ENCODE measurements around the gene CISH.

Gene CISH

GRCh38 chr3:50637011-50637410 lies 25.4 kb upstream of the CISH start:
- H3K4me1 ChIP-seq (ENCODE audit: control insufficient read depth, insufficient read depth, low read length) = peaks cover 26% of the 10 kb centered on the region
- no peak overlapping the region for H3K27ac ChIP-seq (ENCODE audit: low read depth, low read length)

GRCh38 chr3:50635066-50635465 lies 23.5 kb upstream of the CISH start:
- no peaks in the 10 kb centered on the region for H3K27me3 ChIP-seq (ENCODE audit: control insufficient read depth, insufficient read depth, low read length)
- no peak overlapping the region for H3K4me3 ChIP-seq (ENCODE audit: low read depth, low read length)
- no peaks in the 10 kb centered on the region for H3K9me3 ChIP-seq (ENCODE audit: control insufficient read depth, insufficient read depth, low read depth, low read length)
- H3K27ac ChIP-seq (ENCODE audit: low read depth, low read length) = no peak overlapping the region
- peaks cover 18% of the 10 kb centered on the region for H3K4me1 ChIP-seq (ENCODE audit: control insufficient read depth, insufficient read depth, low read length)
- no peaks in the 10 kb centered on the region for H3K36me3 ChIP-seq (ENCODE audit: control insufficient read depth, insufficient read depth, low read length)
- no peak overlapping the region for H3K9ac ChIP-seq (ENCODE audit: low read length)

More at GRCh38 chr3:50637011-50637410, 25.4 kb upstream of the CISH start:
- H3K4me3 ChIP-seq (ENCODE audit: low read depth, low read length) = no peak overlapping the region
- H3K9ac ChIP-seq (ENCODE audit: low read length) = no peak overlapping the region
- peaks cover 14% of the 10 kb centered on the region for H3K36me3 ChIP-seq (ENCODE audit: control insufficient read depth, insufficient read depth, low read length)
- H3K9me3 ChIP-seq (ENCODE audit: control insufficient read depth, insufficient read depth, low read depth, low read length) = no peaks in the 10 kb centered on the region
- no peaks in the 10 kb centered on the region for H3K27me3 ChIP-seq (ENCODE audit: control insufficient read depth, insufficient read depth, low read length)

DNA sequence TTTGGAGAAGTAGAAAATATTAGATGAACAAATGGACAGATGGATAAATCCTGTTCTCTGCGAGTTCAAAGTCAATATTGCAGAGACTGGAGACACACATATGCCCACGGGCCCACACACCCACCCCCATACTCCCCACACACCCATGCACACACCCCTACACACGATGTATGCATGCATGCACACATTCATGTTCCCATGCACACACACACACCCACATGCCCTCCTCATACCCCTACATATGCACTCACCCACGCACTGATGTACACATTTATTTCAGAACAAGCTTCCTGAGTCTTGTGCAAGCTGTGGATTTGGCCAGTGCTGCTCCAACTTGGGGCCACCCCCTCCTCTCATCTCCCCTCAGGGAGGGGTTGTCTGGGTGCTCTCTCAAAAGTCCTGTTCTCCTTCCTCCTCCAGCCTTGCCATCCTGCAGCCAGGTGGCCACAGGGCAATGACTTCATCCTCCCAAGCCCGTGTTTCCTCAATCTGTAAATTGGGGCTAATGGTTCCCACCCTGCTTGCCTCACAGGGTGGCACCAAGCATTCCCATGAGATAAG lies 21.7 kb upstream of the CISH start:
- no peaks in the 10 kb centered on the region for H3K9me3 ChIP-seq (ENCODE audit: control insufficient read depth, insufficient read depth, low read depth, low read length)
- no peaks in the 10 kb centered on the region for H3K36me3 ChIP-seq (ENCODE audit: control insufficient read depth, insufficient read depth, low read length)
- peaks cover 19% of the 10 kb centered on the region for H3K4me1 ChIP-seq (ENCODE audit: control insufficient read depth, insufficient read depth, low read length)
- H3K27ac ChIP-seq (ENCODE audit: low read depth, low read length) = no peak overlapping the region
- H3K27me3 ChIP-seq (ENCODE audit: control insufficient read depth, insufficient read depth, low read length) = no peaks in the 10 kb centered on the region
- H3K4me3 ChIP-seq (ENCODE audit: low read depth, low read length) = no peak overlapping the region
- H3K9ac ChIP-seq (ENCODE audit: low read length) = no peak overlapping the region

DNA sequence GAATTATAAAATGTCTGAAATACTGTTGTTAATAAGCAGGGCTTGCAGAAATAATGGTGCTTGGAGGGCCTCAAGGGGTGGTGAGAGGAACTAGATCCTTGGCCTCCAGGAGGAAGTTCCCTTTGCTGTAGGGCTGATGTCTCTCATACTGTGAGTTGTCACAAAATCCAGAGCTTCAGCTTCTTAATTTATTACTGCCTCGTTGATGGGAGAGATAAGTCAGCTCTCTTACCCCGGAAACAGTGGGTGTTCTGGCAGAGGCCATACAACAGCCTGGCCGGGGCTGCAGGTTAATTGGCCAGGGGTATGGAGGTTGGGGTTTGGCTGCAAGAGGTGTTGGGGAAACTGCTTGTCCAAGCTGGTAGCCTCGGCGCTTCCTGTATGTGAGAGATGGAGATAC lies 20.9 kb upstream of the CISH start:
- Histone ChIP-seq H3K4me3 (ENCODE audit: low read depth, low read length) (no peak overlapping the region), H3K36me3 (ENCODE audit: control insufficient read depth, insufficient read depth, low read length) (no peaks in the 10 kb centered on the region), H3K9ac (ENCODE audit: low read length) (no peak overlapping the region), H3K27me3 (ENCODE audit: control insufficient read depth, insufficient read depth, low read length) (no peaks in the 10 kb centered on the region), H3K9me3 (ENCODE audit: control insufficient read depth, insufficient read depth, low read depth, low read length) (no peaks in the 10 kb centered on the region), H3K27ac (ENCODE audit: low read depth, low read length) (no peak overlapping the region), H3K4me1 (ENCODE audit: control insufficient read depth, insufficient read depth, low read length) (peaks cover 21% of the 10 kb centered on the region)

DNA sequence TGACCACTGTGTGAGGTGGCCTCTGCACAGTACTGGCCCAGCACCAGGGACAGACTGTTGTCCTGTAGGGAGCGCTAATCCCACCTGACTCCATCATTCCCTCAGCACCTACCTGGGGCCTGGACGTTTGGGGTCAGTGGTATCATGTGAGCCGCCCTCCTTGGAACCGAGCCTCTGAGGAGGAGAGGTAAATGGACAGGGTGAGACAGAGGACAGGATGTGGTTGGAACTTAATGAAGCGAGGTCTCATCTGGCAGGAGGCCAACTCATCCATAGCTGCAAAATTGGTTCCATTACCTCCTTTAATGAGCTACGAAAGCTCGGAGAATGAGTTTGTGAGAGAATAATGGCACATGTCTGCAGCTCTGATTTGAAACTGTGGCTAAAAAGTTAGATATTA lies 19.3 kb upstream of the CISH start:
- Histone ChIP-seq H3K9me3 (ENCODE audit: control insufficient read depth, insufficient read depth, low read depth, low read length) (no peaks in the 10 kb centered on the region), H3K4me3 (ENCODE audit: low read depth, low read length) (no peak overlapping the region), H3K36me3 (ENCODE audit: control insufficient read depth, insufficient read depth, low read length) (no peaks in the 10 kb centered on the region), H3K9ac (ENCODE audit: low read length) (no peak overlapping the region), H3K27me3 (ENCODE audit: control insufficient read depth, insufficient read depth, low read length) (no peaks in the 10 kb centered on the region), H3K4me1 (ENCODE audit: control insufficient read depth, insufficient read depth, low read length) (peaks cover 21% of the 10 kb centered on the region), H3K27ac (ENCODE audit: low read depth, low read length) (no peak overlapping the region)

- Histone ChIP-seq H3K9ac (ENCODE audit: low read length) (no peak overlapping the region), H3K9me3 (ENCODE audit: control insufficient read depth, insufficient read depth, low read depth, low read length) (no peaks in the 10 kb centered on the region), H3K4me3 (ENCODE audit: low read depth, low read length) (no peak overlapping the region), H3K27me3 (ENCODE audit: control insufficient read depth, insufficient read depth, low read length) (no peaks in the 10 kb centered on the region), H3K27ac (ENCODE audit: low read depth, low read length) (no peak overlapping the region), H3K4me1 (ENCODE audit: control insufficient read depth, insufficient read depth, low read length) (peaks cover 26% of the 10 kb centered on the region), H3K36me3 (ENCODE audit: control insufficient read depth, insufficient read depth, low read length) (no peaks in the 10 kb centered on the region)
Measured at GRCh38 chr3:50630394-50630793, 18.8 kb upstream of the CISH start.

- H3K4me1 ChIP-seq (ENCODE audit: control insufficient read depth, insufficient read depth, low read length) = peaks cover 40% of the 10 kb centered on the region
- H3K9ac ChIP-seq (ENCODE audit: low read length) = no peak overlapping the region
Measured at GRCh38 chr3:50628601-50629000, 17.0 kb upstream of the CISH start.

GRCh38 chr3:50627407-50628051 lies 16.0 kb upstream of the CISH start:
- Histone ChIP-seq H3K27ac (ENCODE audit: low read depth, low read length) (no peak overlapping the region), H3K4me1 (ENCODE audit: control insufficient read depth, insufficient read depth, low read length) (peaks cover 47% of the 10 kb centered on the region), H3K9ac (ENCODE audit: low read length) (no peak overlapping the region)

More at GRCh38 chr3:50628601-50629000, 17.0 kb upstream of the CISH start:
- Histone ChIP-seq H3K27ac (ENCODE audit: low read depth, low read length) (no peak overlapping the region), H3K36me3 (ENCODE audit: control insufficient read depth, insufficient read depth, low read length) (no peaks in the 10 kb centered on the region), H3K9me3 (ENCODE audit: control insufficient read depth, insufficient read depth, low read depth, low read length) (no peaks in the 10 kb centered on the region), H3K4me3 (ENCODE audit: low read depth, low read length) (no peak overlapping the region), H3K27me3 (ENCODE audit: control insufficient read depth, insufficient read depth, low read length) (no peaks in the 10 kb centered on the region)

DNA sequence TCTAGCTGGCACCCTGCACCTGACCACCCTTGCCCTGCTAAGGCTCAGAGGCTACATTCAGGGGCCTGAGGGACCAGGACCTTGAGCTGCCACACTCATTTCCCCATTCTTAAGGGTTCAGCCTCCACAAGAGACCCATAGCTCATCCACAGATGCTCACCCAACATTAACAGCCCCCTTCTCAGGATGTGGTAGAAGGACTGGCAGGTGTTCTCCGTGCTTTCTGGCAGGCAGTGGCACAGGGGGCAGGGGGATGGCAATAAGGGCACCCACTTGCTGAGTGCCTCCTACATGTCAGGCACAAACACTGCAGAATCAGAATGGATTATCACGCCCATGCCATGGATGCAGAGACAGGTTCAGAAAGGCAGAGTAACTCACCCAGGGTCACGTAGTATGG lies 14.8 kb upstream of the CISH start:
- no peaks in the 10 kb centered on the region for H3K9me3 ChIP-seq (ENCODE audit: control insufficient read depth, insufficient read depth, low read depth, low read length)
- no peaks in the 10 kb centered on the region for H3K27me3 ChIP-seq (ENCODE audit: control insufficient read depth, insufficient read depth, low read length)
- H3K4me1 ChIP-seq (ENCODE audit: control insufficient read depth, insufficient read depth, low read length) = peaks cover 47% of the 10 kb centered on the region
- no peak overlapping the region for H3K27ac ChIP-seq (ENCODE audit: low read depth, low read length)
- peaks cover 3% of the 10 kb centered on the region; the same call in 1 of the 2 replicates for H3K36me3 ChIP-seq (ENCODE audit: control insufficient read depth, insufficient read depth, low read length)
- H3K4me3 ChIP-seq (ENCODE audit: low read depth, low read length) = no peak overlapping the region
- H3K9ac ChIP-seq (ENCODE audit: low read length) = no peak overlapping the region

More at GRCh38 chr3:50627407-50628051, 16.0 kb upstream of the CISH start:
- Histone ChIP-seq H3K27me3 (ENCODE audit: control insufficient read depth, insufficient read depth, low read length) (no peaks in the 10 kb centered on the region), H3K4me3 (ENCODE audit: low read depth, low read length) (no peak overlapping the region), H3K36me3 (ENCODE audit: control insufficient read depth, insufficient read depth, low read length) (peaks cover 2% of the 10 kb centered on the region; the same call in 1 of the 2 replicates), H3K9me3 (ENCODE audit: control insufficient read depth, insufficient read depth, low read depth, low read length) (no peaks in the 10 kb centered on the region)

DNA sequence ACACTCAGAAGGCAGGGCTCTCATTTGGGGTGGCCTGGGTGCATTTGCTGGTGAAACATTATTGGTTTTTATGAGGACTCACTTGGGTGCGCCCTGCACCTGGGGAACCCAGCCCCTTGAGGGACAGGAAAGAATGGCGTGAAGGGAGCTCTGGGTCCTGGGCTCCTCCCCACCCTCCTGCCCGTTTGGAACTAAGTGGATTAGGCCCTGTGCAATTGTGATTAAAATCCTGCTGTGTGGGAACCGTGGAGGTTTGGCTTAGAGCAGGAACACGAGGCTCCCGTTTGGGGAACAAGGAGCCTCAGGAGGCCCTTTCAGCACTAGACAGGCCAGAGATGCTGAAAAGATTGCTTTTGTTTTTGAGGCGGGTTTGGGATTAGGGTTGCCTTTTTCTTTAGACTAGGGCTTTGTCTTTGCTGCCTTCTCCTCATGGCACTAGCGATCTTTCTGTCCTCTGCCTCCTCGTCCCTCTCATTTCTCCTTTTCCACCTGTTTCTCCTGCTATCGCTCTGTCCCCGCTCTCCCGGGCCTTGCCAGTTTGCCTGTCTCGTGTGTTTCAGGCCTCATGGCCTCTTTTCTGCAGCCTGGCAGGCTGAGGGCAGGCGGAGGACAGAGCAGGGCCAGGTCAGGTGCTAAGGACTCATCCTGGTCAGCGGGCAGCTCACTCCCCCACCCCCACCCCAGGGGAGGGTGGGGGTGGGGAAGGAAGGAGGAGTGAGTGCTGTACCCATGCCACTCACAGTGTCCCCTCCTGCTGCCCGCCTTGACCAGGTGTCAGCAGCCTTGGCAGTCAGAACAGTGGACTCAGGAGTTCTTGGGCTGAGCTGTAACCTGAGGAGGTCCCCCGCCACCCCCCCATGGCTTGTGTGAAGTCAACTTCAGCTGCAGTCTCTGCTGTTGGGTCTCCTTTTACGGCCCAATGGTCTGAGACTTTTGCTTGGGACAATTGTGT lies 13.9 kb upstream of the CISH start:
- peaks cover 3% of the 10 kb centered on the region; the same call in 1 of the 2 replicates for H3K36me3 ChIP-seq (ENCODE audit: control insufficient read depth, insufficient read depth, low read length)
- peaks cover 47% of the 10 kb centered on the region for H3K4me1 ChIP-seq (ENCODE audit: control insufficient read depth, insufficient read depth, low read length)
- no peak overlapping the region for H3K4me3 ChIP-seq (ENCODE audit: low read depth, low read length)
- no peaks in the 10 kb centered on the region for H3K27me3 ChIP-seq (ENCODE audit: control insufficient read depth, insufficient read depth, low read length)
- H3K9ac ChIP-seq (ENCODE audit: low read length) = peak overlapping the region; percentile 35
- no peaks in the 10 kb centered on the region for H3K9me3 ChIP-seq (ENCODE audit: control insufficient read depth, insufficient read depth, low read depth, low read length)
- 0 out of 2 replicates have a peak overlapping the region, but pooled peaks have one; percentile 18 for H3K27ac ChIP-seq (ENCODE audit: low read depth, low read length)

GRCh38 chr3:50624634-50625033 lies 13.1 kb upstream of the CISH start:
- no peaks in the 10 kb centered on the region for H3K27me3 ChIP-seq (ENCODE audit: control insufficient read depth, insufficient read depth, low read length)
- H3K9ac ChIP-seq (ENCODE audit: low read length) = no peak overlapping the region
- peaks cover 46% of the 10 kb centered on the region for H3K4me1 ChIP-seq (ENCODE audit: control insufficient read depth, insufficient read depth, low read length)
- no peak overlapping the region for H3K4me3 ChIP-seq (ENCODE audit: low read depth, low read length)
- H3K27ac ChIP-seq (ENCODE audit: low read depth, low read length) = no peak overlapping the region
- peaks cover 7% of the 10 kb centered on the region; the same call in 1 of the 2 replicates for H3K36me3 ChIP-seq (ENCODE audit: control insufficient read depth, insufficient read depth, low read length)
- H3K9me3 ChIP-seq (ENCODE audit: control insufficient read depth, insufficient read depth, low read depth, low read length) = no peaks in the 10 kb centered on the region

Measured in HUES6 (cell line).